HepG2 (cell line): Measurements from ENCODE around the gene EMC8. TPM values are rescaled to one million over a fixed set of nuclear protein-coding genes. Genes with fewer than 3 reads are reported as not detected.

Experiments used
- ATAD3A ChIP-seq: sonication (generic); formaldehyde crosslinking; IDR thresholded peaks from 2 replicates; pipeline ENCODE4 v1.4.0; 2020; ENCODE audit warnings: missing genetic modification reagents
- KAT2B ChIP-seq: fragments of 150-350 bp; IDR thresholded peaks from 2 replicates; pipeline ENCODE4 v1.6.1; 2014; ENCODE audit warnings: low read depth, low read length, borderline replicate concordance
- NR3C1 ChIP-seq: sonication (generic); formaldehyde crosslinking; IDR thresholded peaks from 2 replicates; pipeline ENCODE4 v1.4.0; 2020; ENCODE audit warnings: missing genetic modification reagents
- PRMT3 ChIP-seq: sonication (generic); formaldehyde crosslinking; IDR thresholded peaks from 2 replicates; pipeline ENCODE4 v1.8.1; 2022; ENCODE audit warnings: low read depth, mild to moderate bottlenecking, moderate library complexity, missing genetic modification reagents, borderline replicate concordance
- RBM39 ChIP-seq: fragments of 200-400 bp; formaldehyde crosslinking; IDR thresholded peaks from one replicate; pipeline ENCODE4 v1.6.1; 2018; ENCODE audit warnings: antibody characterized with exemption, mild to moderate bottlenecking, low read depth, low read length; ENCODE audit not compliant: poor library complexity, severe bottlenecking
- THRA ChIP-seq: sonication (generic); formaldehyde crosslinking; IDR thresholded peaks from 2 replicates; pipeline ENCODE4 v1.4.0; 2020; ENCODE audit warnings: missing genetic modification reagents, borderline replicate concordance
- TRIM22 ChIP-seq: fragments of 450-650 bp; IDR thresholded peaks from 2 replicates; pipeline ENCODE4 v1.6.1; 2017
- ZBTB43 ChIP-seq: sonication (generic); formaldehyde crosslinking; conservative IDR thresholded peaks from 2 replicates; pipeline ENCODE4 v1.4.0; 2020; ENCODE audit warnings: missing genetic modification reagents
- ZMYM2 ChIP-seq: sonication (generic); formaldehyde crosslinking; IDR thresholded peaks from 2 replicates; pipeline ENCODE4 v1.8.0; 2022; ENCODE audit warnings: mild to moderate bottlenecking, missing genetic modification reagents
- ZMYM4 ChIP-seq: sonication (generic); formaldehyde crosslinking; IDR thresholded peaks from 2 replicates; pipeline ENCODE4 v1.8.1; 2023; ENCODE audit warnings: mild to moderate bottlenecking, missing genetic modification reagents
- ZNF318 ChIP-seq: sonication (generic); formaldehyde crosslinking; IDR thresholded peaks from 2 replicates; pipeline ENCODE4 v1.4.0; 2020; ENCODE audit warnings: mild to moderate bottlenecking, missing genetic modification reagents
- ZNF709 ChIP-seq: sonication (generic); formaldehyde crosslinking; IDR thresholded peaks from 2 replicates; pipeline ENCODE4 v1.5.0; 2020; ENCODE audit warnings: mild to moderate bottlenecking, missing genetic modification reagents
- ZNF773 ChIP-seq: sonication (generic); formaldehyde crosslinking; IDR thresholded peaks from 2 replicates; pipeline ENCODE4 v1.4.0; 2020; ENCODE audit warnings: missing genetic modification reagents, borderline replicate concordance
- ZNF816 ChIP-seq: sonication (generic); formaldehyde crosslinking; IDR thresholded peaks from 2 replicates; pipeline ENCODE4 v1.8.0; 2022; ENCODE audit warnings: missing genetic modification reagents, mild to moderate bottlenecking, borderline replicate concordance
- ZNF83 ChIP-seq: sonication (generic); formaldehyde crosslinking; IDR thresholded peaks from 2 replicates; pipeline ENCODE4 v1.4.0; 2020; ENCODE audit warnings: missing genetic modification reagents, mild to moderate bottlenecking, borderline replicate concordance
- polyA plus RNA-seq, 8 experiments: library from polyadenylated mRNA; depleted of rRNA in 3 of 8; stranded (reverse) in 7 of 8; unstranded in 1 of 8; fragments of >200 nt; fragmentation: Illumina TruSeq in 4 of 8; extraction: Trizol in 4 of 8; gene quantifications; 2 replicates each; pipeline versions ENCODE4 v1.2.1 to v1.2.3, GENCODE V29; 2011 to 2016; ENCODE audit warnings: low read depth in 4 of 8, missing spikeins in 1 of 8, mixed read lengths in 1 of 8; ENCODE audit not compliant: insufficient read depth in 1 of 8
- total RNA-seq, 5 experiments: library from RNA; depleted of rRNA; stranded (reverse); fragments of >200 nt; fragmentation: Illumina TruSeq; extraction: Trizol; gene quantifications; 2 replicates each; pipeline ENCODE4 v1.2.3, GENCODE V29; 2016; ENCODE audit warnings: low read depth in 1 of 5

The EMC8 gene
- total and polyA plus RNA-seq, 2 of the 13 experiments (the other 11 are each of a cell fraction or from before 2014, with no cell fraction given) = 55.0 to 76.0 TPM

- no peak for TF ChIP-seq ZBTB43 (CRISPR knock-in tag)
- peak; percentile 17; the same call in 1 of the 2 replicates for TF ChIP-seq THRA (CRISPR knock-in tag)
- TF ChIP-seq ZMYM4 (CRISPR knock-in tag) = peak; percentile 56
- TF ChIP-seq ZNF83 (CRISPR knock-in tag) = 0 out of 2 replicates have a peak, but pooled peaks have one; percentile 49
- peak; percentile 72; the same call in 1 of the 2 replicates for TF ChIP-seq ZNF773 (CRISPR knock-in tag)
- no peak for TF ChIP-seq KAT2B
- TF ChIP-seq PRMT3 = no peak
- peak; percentile 43 for TF ChIP-seq RBM39
- TF ChIP-seq TRIM22 = no peak
- TF ChIP-seq ATAD3A (CRISPR knock-in tag) = no peak
- TF ChIP-seq ZNF816 = peak; percentile 85; the same call in 1 of the 2 replicates
- TF ChIP-seq NR3C1 (CRISPR knock-in tag) = no peak
- 0 out of 2 replicates have a peak, but pooled peaks have one; percentile 53 for TF ChIP-seq ZMYM2 (CRISPR knock-in tag)
- peak; percentile 93; the same call in 1 of the 2 replicates for TF ChIP-seq ZNF709 (CRISPR knock-in tag)
- TF ChIP-seq ZNF318 (CRISPR knock-in tag) = peak; percentile 46; the same call in 1 of the 2 replicates
Measured at GRCh38 chr16:85799497-85800320, at the start of gene EMC8, which contains the start of gene COX4I1 (continued).
